ENCODE measurements around the gene KCTD17.

DNA sequence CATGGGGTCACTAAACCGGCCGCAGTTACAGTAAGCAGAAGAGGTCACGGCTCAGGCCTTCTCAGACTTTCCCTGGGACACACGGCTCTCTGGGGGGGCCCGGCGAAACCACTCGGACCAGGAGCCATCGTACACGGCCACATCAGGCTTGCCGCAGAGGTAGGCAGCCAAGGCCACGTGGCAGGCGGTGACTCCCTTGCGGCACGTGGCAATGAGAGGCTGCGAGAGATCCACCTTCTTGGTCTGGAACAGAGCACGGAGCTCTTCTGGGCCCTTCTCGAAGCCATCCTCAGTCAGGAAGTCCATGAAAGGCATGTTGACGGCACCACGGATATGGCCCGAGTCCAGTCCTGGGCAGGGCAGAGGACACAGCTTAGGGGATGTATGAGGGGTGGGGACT, 40.6 kb upstream of the KCTD17 start:
- TF ChIP-seq KDM1A (IDR thresholded peaks at IDR 0.05; ENCODE audit: low read depth), result no peak
- TF ChIP-seq, protein P1, sequence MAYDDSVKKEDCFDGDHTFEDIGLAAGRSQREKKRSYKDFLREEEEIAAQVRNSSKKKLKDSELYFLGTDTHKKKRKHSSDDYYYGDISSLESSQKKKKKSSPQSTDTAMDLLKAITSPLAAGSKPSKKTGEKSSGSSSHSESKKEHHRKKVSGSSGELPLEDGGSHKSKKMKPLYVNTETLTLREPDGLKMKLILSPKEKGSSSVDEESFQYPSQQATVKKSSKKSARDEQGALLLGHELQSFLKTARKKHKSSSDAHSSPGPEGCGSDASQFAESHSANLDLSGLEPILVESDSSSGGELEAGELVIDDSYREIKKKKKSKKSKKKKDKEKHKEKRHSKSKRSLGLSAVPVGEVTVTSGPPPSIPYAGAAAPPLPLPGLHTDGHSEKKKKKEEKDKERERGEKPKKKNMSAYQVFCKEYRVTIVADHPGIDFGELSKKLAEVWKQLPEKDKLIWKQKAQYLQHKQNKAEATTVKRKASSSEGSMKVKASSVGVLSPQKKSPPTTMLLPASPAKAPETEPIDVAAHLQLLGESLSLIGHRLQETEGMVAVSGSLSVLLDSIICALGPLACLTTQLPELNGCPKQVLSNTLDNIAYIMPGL (CRISPR knock-in tag; IDR thresholded peaks at IDR 0.05; ENCODE audit: borderline replicate concordance), result no peak
- no peak for TF ChIP-seq POLR2A (IDR thresholded peaks at IDR 0.05; ENCODE audit: low read length)
- TF ChIP-seq RAD21 (conservative IDR thresholded peaks at IDR 0.05 in 1 of 2, IDR thresholded peaks at IDR 0.05 in 1 of 2), result no peak
- TF ChIP-seq CTCF (IDR thresholded peaks at IDR 0.05), result no peak
- no peak for TF ChIP-seq RNF2 (IDR thresholded peaks at IDR 0.05; ENCODE audit: borderline replicate concordance, low read depth)
- TF ChIP-seq, protein P2, sequence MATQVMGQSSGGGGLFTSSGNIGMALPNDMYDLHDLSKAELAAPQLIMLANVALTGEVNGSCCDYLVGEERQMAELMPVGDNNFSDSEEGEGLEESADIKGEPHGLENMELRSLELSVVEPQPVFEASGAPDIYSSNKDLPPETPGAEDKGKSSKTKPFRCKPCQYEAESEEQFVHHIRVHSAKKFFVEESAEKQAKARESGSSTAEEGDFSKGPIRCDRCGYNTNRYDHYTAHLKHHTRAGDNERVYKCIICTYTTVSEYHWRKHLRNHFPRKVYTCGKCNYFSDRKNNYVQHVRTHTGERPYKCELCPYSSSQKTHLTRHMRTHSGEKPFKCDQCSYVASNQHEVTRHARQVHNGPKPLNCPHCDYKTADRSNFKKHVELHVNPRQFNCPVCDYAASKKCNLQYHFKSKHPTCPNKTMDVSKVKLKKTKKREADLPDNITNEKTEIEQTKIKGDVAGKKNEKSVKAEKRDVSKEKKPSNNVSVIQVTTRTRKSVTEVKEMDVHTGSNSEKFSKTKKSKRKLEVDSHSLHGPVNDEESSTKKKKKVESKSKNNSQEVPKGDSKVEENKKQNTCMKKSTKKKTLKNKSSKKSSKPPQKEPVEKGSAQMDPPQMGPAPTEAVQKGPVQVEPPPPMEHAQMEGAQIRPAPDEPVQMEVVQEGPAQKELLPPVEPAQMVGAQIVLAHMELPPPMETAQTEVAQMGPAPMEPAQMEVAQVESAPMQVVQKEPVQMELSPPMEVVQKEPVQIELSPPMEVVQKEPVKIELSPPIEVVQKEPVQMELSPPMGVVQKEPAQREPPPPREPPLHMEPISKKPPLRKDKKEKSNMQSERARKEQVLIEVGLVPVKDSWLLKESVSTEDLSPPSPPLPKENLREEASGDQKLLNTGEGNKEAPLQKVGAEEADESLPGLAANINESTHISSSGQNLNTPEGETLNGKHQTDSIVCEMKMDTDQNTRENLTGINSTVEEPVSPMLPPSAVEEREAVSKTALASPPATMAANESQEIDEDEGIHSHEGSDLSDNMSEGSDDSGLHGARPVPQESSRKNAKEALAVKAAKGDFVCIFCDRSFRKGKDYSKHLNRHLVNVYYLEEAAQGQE (IDR thresholded peaks at IDR 0.05), result no peak
- no peak for TF ChIP-seq CEBPB (IDR thresholded peaks at IDR 0.05)
- no peak for TF ChIP-seq HES2 (IDR thresholded peaks at IDR 0.05)
- TF ChIP-seq MAX (IDR thresholded peaks at IDR 0.05), result no peak
- no peak for TF ChIP-seq BHLHE40 (IDR thresholded peaks at IDR 0.05; ENCODE audit: low read depth, low read length)
- TF ChIP-seq ESRRA (IDR thresholded peaks at IDR 0.05; ENCODE audit: borderline replicate concordance, low read length), result no peak
- TF ChIP-seq PBX3 (IDR thresholded peaks at IDR 0.05), result no peak
- TF ChIP-seq JUN (IDR thresholded peaks at IDR 0.05), result no peak

All from A549 (cell line).